Endothelial cell of umbilical vein (primary cell): Measurements from ENCODE around the gene EIF4A2. TPM values are rescaled to one million over a fixed set of nuclear protein-coding genes. Genes with fewer than 3 reads are reported as not detected.

Source experiments
- BruUV-seq: library from RNA; stranded (reverse); fragments of 400-500 nt; replicated peaks from 2 replicates; lab custom pipeline; 2021; lab: Mats Ljungman, UMichigan
- CTCF ChIA-PET: fragments of 300-600, 350-600 bp; sonication (Branson Sonifier 250); formaldehyde crosslinking; loops from one replicate; lab custom pipeline; 2021; ENCODE audit warnings: antibody characterized with exemption, inconsistent platforms; lab: Charles Lee
- POLR2A ChIA-PET: fragments of 300-600, 350-600 bp; sonication (Branson Sonifier 250); formaldehyde crosslinking; loops from one replicate; lab custom pipeline; 2021; ENCODE audit warnings: antibody characterized with exemption, inconsistent platforms; lab: Charles Lee
- DNase-seq: peaks from one replicate; pipeline ENCODE4 v3.0.0-alpha.2; 2011; ENCODE audit warnings: low read depth, low spot score
- FAIRE-seq: peaks from 2 replicates; lab custom pipeline; 2011; peaks lifted over from hg19 to GRCh38; lab: Jason Lieb, UNC
- H2AFZ ChIP-seq: 2 replicates; pipeline ENCODE4 v1.6.0; 2012; ENCODE audit warnings: low read depth, low read length, control low read depth, inconsistent platforms
- H3K27ac ChIP-seq: 2 replicates; pipeline ENCODE4 v1.5.1; 2011; ENCODE audit warnings: low read depth, mild to moderate bottlenecking, control low read depth, low read length, moderate library complexity; ENCODE audit not compliant: insufficient read depth
- H3K27me3 ChIP-seq, 2 experiments: 2 replicates each; pipeline versions ENCODE4 v1.6.0 to v1.6.1; 2011; ENCODE audit warnings: low read length in 2 of 2, mixed read lengths in 1 of 2; ENCODE audit not compliant: control insufficient read depth in 2 of 2, insufficient read depth in 2 of 2
- H3K36me3 ChIP-seq, 2 experiments: 2 replicates in 1 of 2; 3 replicates in 1 of 2; pipeline ENCODE4 v1.5.1; 2011; ENCODE audit warnings: low read length in 2 of 2, mild to moderate bottlenecking in 1 of 2, moderate library complexity in 1 of 2; ENCODE audit not compliant: control insufficient read depth in 2 of 2, insufficient read depth in 2 of 2; ENCODE audit errors: extremely low read depth in 1 of 2
- H3K4me1 ChIP-seq: 3 replicates; pipeline ENCODE4 v1.5.1; 2011; ENCODE audit warnings: mild to moderate bottlenecking, low read length; ENCODE audit not compliant: control insufficient read depth, insufficient read depth; ENCODE audit errors: extremely low read depth
- H3K4me2 ChIP-seq: 2 replicates; pipeline ENCODE4 v1.6.1; 2011; ENCODE audit warnings: low read length, control low read depth, mixed read lengths; ENCODE audit not compliant: insufficient read depth
- H3K4me3 ChIP-seq, 3 experiments: fragments of 200-600 bp in 1 of 3; sonication (generic), shearing (Covaris generic) in 1 of 3; replicated peaks in 1 of 3; 2 replicates each; pipeline ENCODE4 v1.5.1; 2011 to 2016; ENCODE audit warnings: control low read depth in 3 of 3, low read length in 3 of 3, mild to moderate bottlenecking in 2 of 3, inconsistent platforms in 1 of 3, low read depth in 1 of 3, moderate library complexity in 1 of 3; ENCODE audit not compliant: insufficient read depth in 1 of 3
- H3K79me2 ChIP-seq: 2 replicates; pipeline ENCODE4 v1.6.0; 2012; ENCODE audit warnings: low read length, inconsistent platforms; ENCODE audit not compliant: control insufficient read depth, insufficient read depth
- H3K9ac ChIP-seq: replicated peaks from 2 replicates; pipeline ENCODE3; 2011; ENCODE audit warnings: low read length, control low read depth; ENCODE audit not compliant: insufficient read depth; ENCODE audit errors: extremely low read depth
- H3K9me1 ChIP-seq: replicated peaks from 3 replicates; pipeline ENCODE4 v1.6.0; 2011; ENCODE audit warnings: mild to moderate bottlenecking, low read length; ENCODE audit not compliant: control insufficient read depth, insufficient read depth; ENCODE audit errors: extremely low read depth
- H3K9me3 ChIP-seq: replicated peaks from 2 replicates; pipeline ENCODE4 v1.5.1; 2012; ENCODE audit warnings: low read length, inconsistent platforms; ENCODE audit not compliant: control insufficient read depth, insufficient read depth
- H4K20me1 ChIP-seq: replicated peaks from 2 replicates; pipeline ENCODE3; 2011; ENCODE audit warnings: mild to moderate bottlenecking, low read length; ENCODE audit not compliant: control insufficient read depth, insufficient read depth; ENCODE audit errors: extremely low read depth
- CTCF ChIP-seq, 2 donors: IDR thresholded peaks; 1 replicate in 1 of 2; 2 replicates in 1 of 2; pipeline ENCODE4 v1.5.1; 2011; ENCODE audit warnings: low read length in 2 of 2, mild to moderate bottlenecking in 2 of 2, moderate library complexity in 2 of 2, control low read depth in 1 of 2, inconsistent platforms in 1 of 2, low read depth in 1 of 2; ENCODE audit not compliant: insufficient read depth in 1 of 2; ENCODE audit errors: extremely low read depth in 1 of 2
- FOS ChIP-seq: IDR thresholded peaks from 2 replicates; pipeline ENCODE4 v1.6.1; 2011; ENCODE audit warnings: mild to moderate bottlenecking, low read length, moderate library complexity, borderline replicate concordance; ENCODE audit not compliant: insufficient read depth
- GATA2 ChIP-seq: IDR thresholded peaks from 2 replicates; pipeline ENCODE4 v1.7.0; 2011; ENCODE audit warnings: low read depth, mild to moderate bottlenecking, moderate library complexity, mixed read lengths, low read length; ENCODE audit not compliant: insufficient read length, insufficient read depth
- JUN ChIP-seq: IDR thresholded peaks from 2 replicates; pipeline ENCODE4 v1.6.1; 2011; ENCODE audit warnings: borderline replicate concordance, low read depth; ENCODE audit not compliant: insufficient read length, insufficient read depth
- MAX ChIP-seq: IDR thresholded peaks from 2 replicates; pipeline ENCODE4 v1.6.1; 2011; ENCODE audit not compliant: insufficient read depth, insufficient read length
- MYC ChIP-seq: IDR thresholded peaks from one replicate; pipeline ENCODE4 v1.6.1; 2011; ENCODE audit warnings: mild to moderate bottlenecking, low read depth, low read length
- POLR2AphosphoS5 ChIP-seq: IDR thresholded peaks from 2 replicates; pipeline ENCODE4 v1.6.1; 2012; ENCODE audit warnings: low read depth, mild to moderate bottlenecking, control low read depth, low read length, moderate library complexity; ENCODE audit not compliant: insufficient read depth
- dilution Hi-C: fragments of 300-500 bp; cut with MboI; formaldehyde crosslinking; loops from one replicate; pipeline ENCODE4 v1.15.0; 2019; ENCODE audit warnings: low sequenced_read_pairs; ENCODE audit not compliant: extremely low pct_ligation_motif_present
- intact Hi-C: fragments of 100-400 bp; cut with micrococcal nuclease; formaldehyde crosslinking; loops from one replicate; pipeline ENCODE4 v1.10.0; 2022
- polyA plus RNA-seq, 4 experiments: library from polyadenylated mRNA; depleted of rRNA in 3 of 4; stranded (reverse) in 3 of 4; unstranded in 1 of 4; fragments of >200 nt; gene quantifications; 2 replicates each; pipeline versions ENCODE4 v1.2.1 to v1.2.3, GENCODE V29; 2011 to 2012; ENCODE audit warnings: missing spikeins in 1 of 4
- total RNA-seq: library from RNA; stranded (reverse); gene quantifications from 2 replicates; pipeline ENCODE4 v1.2.3, GENCODE V29; 2021

Gene EIF4A2
- total and polyA plus RNA-seq, 2 donors (not counting 3 experiments of a cell fraction or from before 2014, with no cell fraction given), result 282 to 401 TPM

GRCh38 chr3:186775999-186776398 lies 7.4 kb upstream of the EIF4A2 start:
- no peak overlapping the region for H3K4me2 ChIP-seq
- no TSS peak for BruUV-seq
- TF ChIP-seq GATA2, result no peak
- TF ChIP-seq FOS, result no peak
- TF ChIP-seq MYC, result no peak
- TF ChIP-seq POLR2AphosphoS5, result no peak
- TF ChIP-seq JUN, result no peak
- TF ChIP-seq MAX, result no peak
- no peak for TF ChIP-seq CTCF (IDR thresholded peaks at IDR 0.05; ENCODE audit: extremely low read depth in 1 of 2, insufficient read depth in 1 of 2, low read depth in 1 of 2, low read length in 2 of 2)
- H4K20me1 ChIP-seq, result no peaks in the 10 kb centered on the region
- no peak for DNase-seq
- no peak overlapping the region for H3K9ac ChIP-seq
- H3K9me1 ChIP-seq, result no peaks in the 10 kb centered on the region
- CTCF ChIA-PET, result interaction anchor here (1.6 kb wide), 1 partner anchor 161 kb away, joined by 3 read pairs; no protein-coding TSS in a partner anchor
- POLR2A ChIA-PET, result no interaction called here
- H3K36me3 ChIP-seq, result no peaks in the 10 kb centered on the region
- dilution Hi-C loops (no loop called here), intact Hi-C loops (no loop called here)
- H3K4me3 ChIP-seq, result no peak overlapping the region
- no peaks in the 10 kb centered on the region for H3K27me3 ChIP-seq
- H3K9me3 ChIP-seq, result no peaks in the 10 kb centered on the region
- no peak overlapping the region for H3K27ac ChIP-seq
- no peaks in the 10 kb centered on the region for H3K79me2 ChIP-seq
- no peak overlapping the region for H2AFZ ChIP-seq
- no peak for FAIRE-seq
- peaks cover 6% of the 10 kb centered on the region for H3K4me1 ChIP-seq
